Activated T-cell treated with anti-CD3 and anti-CD28 coated beads for 48 hours (primary cell): Measurements from ENCODE around the gene GNG14.
"Not testable (repeated sequence)": the region's sequence is repeated elsewhere in the genome, so short reads cannot be mapped to it uniquely, and the experiment has no call there.

Experiments used
- DNase-seq: peaks from one replicate; pipeline ENCODE4 v3.0.0-alpha.2; 2020; ENCODE audit warnings: low read depth

Gene GNG14

DNA sequence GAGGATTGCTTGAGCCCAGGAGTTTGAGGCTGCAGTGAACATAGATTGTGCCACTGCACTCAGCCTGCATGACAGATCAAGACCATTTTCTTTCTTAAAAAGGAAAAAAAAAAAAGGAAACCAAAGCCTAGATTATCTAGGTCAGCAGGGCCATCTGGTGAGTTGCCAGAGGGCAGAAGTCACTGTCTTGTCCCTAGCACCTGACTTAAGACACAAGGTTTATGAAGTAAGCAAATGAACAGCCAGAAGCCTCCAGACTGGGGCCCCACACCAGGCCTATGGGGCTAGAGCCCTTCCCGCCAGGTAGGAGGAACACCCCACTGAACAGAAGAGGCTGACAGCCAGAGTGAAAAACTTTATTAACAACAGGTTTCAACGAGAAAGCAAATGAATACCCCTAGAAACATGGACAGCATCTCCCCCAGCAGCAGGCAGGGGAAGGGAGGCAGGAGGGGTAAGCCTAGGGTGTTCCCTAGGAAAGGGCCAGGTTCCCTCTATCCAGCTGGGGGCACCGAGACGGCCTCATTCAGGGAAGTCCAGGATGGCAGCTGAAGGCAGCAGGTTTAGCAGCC, 20.0 kb upstream of the GNG14 start:
- DNase-seq, result no peak

DNA sequence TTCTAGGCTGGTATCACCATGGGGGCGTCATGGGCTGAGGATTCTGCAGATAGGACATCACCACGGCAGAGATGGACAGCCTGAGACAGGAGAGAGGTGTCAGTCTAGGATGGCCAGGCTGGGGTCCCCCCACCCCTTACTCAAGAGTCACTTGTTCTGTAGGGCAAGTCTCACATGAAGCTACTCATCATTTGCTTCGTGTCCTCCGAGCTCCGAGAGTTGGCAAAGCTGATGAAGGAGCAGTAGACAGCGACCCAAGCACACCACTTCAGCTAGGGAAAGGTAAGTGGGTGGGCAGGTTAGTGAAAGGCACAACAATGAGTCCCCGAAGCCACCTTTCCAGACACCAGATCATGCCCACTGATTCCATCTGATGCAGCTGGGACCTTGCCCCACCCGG, 19.5 kb upstream of the GNG14 start:
- DNase-seq, result no peak

DNA sequence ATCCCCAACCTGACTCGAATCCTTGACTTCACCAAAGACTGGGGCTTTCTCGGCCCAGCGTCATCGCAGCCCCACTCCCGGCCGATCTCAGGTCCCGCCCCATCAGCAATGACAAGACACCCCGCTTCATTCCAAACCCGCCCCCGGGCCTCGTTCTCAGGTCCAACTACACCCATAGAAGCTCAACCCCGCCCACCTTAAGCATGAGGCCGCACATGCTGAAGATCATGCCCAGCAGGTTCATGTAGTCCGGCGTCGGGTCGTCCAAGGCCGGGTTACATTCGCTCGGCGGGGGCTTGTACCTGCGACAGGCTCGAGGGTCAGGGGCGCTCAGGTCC, 18.9 kb upstream of the GNG14 start:
- peak; percentile 57 for DNase-seq

- peak; percentile 64 for DNase-seq
These were observed 18.3 kb upstream of the GNG14 start for GRCh38 chr19:12669270-12670158.

DNA sequence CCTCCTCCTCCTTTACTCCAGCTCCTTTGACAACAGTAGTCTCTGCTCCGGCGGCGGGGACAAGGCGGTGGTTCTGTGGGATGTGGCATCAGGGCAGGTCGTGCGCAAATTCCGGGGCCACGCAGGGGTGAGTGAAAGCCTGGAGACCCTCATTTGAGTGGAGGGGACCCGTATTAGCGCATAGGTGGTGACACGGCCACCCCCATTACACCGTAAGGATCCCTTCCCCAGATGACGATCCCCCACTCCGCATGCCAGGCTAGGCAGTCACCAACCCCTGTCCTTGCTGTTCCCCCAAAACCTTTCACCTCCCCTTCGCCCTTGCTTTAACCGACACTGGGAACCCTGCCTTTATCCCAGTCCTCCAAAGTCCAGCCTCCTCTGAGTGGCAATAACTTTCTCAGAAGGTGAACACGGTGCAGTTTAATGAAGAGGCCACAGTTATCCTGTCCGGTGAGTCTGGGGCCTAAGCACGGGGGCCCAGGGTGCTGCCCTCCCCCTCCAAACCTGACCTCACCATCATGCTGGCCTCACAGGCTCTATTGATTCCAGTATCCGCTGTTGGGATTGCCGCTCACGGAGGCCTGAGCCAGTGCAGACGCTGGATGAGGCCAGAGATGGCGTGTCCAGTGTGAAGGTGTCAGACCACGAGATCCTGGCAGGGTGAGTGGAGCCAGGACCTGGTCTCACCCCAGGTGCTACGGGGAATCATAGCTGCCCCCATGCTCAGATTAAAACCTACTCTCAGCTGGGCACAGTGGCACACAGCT, 17.5 kb upstream of the GNG14 start:
- no peak for DNase-seq

- no peak for DNase-seq
These were observed 15.1 kb upstream of the GNG14 start for GRCh38 chr19:12672744-12673143.

DNA sequence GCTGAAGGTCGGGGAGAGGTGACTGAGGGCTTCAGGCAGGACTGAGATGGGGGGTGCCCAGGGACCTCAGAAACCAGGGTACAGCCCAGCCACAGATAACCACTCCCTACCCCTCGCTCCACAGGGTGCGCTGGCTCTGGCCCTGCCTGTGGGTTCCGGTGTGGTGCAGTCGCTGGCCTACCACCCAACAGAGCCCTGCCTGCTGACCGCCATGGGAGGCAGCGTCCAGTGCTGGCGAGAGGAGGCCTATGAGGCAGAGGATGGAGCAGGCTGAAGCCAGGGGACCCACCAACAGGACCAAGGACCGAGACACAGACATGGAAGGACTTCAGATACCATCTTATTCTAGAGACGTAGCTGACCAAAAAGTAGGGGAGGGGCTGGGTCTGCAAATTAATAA, 12.4 kb upstream of the GNG14 start:
- no peak for DNase-seq

GRCh38 chr19:12675940-12676339, 11.9 kb upstream of the GNG14 start:
- no peak for DNase-seq

DNA sequence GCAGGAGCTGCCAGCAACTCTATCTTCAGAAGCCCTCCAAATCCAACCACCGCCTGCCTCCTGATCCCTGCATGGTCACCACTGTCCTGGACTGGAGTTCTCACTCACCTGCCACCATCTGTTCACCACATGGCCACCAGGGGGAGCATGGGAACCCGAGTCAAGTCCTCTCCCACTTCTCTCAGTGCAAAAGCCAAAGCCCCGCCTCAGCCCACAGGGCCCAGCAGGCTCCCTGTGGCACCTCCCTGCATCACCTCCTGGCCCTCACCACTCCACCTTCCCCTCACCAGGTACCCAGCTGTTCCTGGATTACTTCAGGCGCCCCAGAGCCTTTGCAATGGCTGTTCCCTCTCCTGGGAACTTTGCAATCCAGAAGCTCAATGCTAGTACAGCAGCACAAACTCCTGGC, 11.4 kb upstream of the GNG14 start:
- DNase-seq, result peak; percentile 83

- no peak for DNase-seq
These were observed 10.9 kb upstream of the GNG14 start for GRCh38 chr19:12676928-12677327.

- not testable (repeated sequence) for DNase-seq
These were observed 9.8 kb upstream of the GNG14 start for GRCh38 chr19:12678039-12678438.

GRCh38 chr19:12680034-12680433, 7.8 kb upstream of the GNG14 start:
- no peak for DNase-seq

DNA sequence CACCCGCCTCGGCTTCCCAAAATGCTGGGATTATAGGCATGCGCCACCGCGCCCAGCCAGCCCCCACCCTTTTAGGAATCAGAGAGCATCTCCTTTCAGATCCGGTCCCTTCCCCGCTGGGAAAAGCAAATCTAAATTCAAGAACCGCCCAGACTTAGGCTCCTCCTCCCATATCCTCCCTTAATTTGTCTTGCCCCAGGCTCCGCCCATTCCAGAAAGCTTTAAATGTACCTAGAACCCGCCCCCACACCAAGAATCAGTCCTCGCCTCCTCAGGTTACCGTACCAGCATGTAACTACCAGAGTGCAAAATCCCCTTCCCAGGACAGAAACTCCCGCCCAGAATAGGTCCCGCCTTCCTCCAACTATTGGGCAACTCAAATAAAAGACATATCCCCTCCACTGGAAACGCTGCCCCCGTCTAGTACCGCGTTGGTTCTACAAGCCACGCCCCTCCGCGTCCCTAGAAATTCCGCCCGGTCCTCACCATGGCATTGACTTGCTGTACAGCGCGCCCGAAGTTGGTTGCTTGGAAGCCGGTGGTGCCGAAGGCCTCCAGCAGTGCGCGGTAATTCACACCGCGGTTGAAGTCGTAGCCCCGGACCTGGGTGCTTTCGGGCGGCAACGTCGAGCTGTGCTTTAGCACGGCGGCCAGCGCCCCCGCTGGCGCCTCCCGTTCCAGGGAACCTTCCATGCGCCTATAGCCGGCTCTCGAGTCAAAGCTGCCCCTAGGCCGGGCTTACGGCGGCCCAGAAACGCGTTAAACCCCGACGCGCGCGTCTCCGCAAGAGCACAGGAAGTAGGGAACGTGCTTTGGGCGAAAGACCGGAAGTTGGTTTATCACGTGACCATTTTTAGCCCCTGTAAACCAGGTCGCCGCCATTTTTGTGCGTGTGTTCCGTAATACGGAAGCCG, 6.5 kb upstream of the GNG14 start, which contains the start of gene DHPS:
Gene DHPS, minus strand, starts transcription at position 807 of the 914 bp plus-strand sequence. Its CDS starts 114 bp downstream, at position 693.
- peak; percentile 82 for DNase-seq

DNA sequence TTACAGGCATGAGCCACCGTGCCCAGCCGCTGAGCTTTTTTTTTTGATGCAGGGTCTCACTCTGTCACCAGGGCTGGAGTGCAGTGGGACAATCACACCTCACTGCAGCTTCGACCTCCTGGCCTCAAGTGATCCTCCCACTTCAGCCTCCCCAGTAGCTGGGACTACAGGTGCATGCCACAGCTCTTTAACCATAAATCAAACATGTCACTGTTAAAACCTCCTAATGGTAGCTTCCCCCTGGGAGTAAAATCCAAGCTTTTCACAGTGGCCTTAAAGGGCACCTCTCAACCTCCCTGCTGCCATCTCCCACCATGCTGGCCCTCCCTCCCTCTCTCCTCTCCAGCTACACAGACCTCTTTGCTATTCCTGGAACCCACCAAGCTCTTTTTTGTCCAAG, 2.0 kb upstream of the GNG14 start:
- DNase-seq, result no peak

GRCh38 chr19:12689012-12689411, 1.2 kb downstream of the GNG14 start:
- no peak for DNase-seq

- no peak for DNase-seq
These were observed 1.9 kb downstream of the GNG14 start for GRCh38 chr19:12689581-12690216.

GRCh38 chr19:12692960-12693359, 5.2 kb downstream of the GNG14 start:
- DNase-seq, result no peak

DNA sequence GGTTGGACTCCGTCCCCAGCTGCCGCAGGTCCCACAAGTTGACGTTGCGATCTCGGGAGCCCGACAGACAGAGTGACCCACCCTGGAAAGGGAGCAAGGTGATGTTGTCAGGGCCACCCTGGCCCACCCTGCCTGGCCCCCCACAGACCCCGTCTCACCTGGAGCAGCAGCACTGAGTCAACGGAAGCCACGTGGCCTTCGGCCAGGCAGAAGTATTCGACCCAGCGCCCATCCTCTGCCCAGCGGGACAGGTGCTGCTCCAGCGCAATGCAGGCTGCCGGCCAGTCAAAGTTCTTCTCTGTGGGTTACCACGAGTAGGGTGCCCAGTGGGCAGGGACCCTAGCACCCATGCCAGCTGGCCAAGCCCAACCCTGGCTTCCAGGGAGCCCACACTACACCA, 6.8 kb downstream of the GNG14 start:
- DNase-seq, result no peak

GRCh38 chr19:12695096-12695495, 7.3 kb downstream of the GNG14 start:
- no peak for DNase-seq

- no peak for DNase-seq
These were observed 7.7 kb downstream of the GNG14 start for GRCh38 chr19:12695514-12695913.

DNA sequence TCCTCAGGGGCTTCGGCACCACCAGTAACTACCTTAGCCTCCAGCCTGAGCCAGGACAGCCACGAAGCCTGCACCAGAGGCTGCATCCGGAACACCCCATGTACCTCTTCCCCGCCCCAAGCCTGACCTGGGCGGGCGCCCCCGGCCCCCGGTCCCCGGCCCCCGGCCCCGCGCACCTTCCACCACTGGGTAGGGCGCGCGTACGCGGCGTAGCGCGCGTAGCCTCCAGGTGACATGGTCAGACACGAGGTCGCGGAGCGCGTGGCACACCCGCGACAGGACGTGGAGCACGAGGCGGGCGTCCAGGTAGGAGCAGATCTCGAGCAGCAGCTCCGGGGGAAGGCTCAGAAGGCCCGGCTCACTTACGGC, 8.2 kb downstream of the GNG14 start:
- DNase-seq, result no peak
